GM18502 (cell line): ENCODE measurements around the gene ANKMY1.
"Not testable (repeated sequence)": the region's sequence is repeated elsewhere in the genome, so short reads cannot be mapped to it uniquely, and the experiment has no call there.

Experiments used
- ATAC-seq: cut with Tn5 transposase; IDR thresholded peaks from one replicate; pipeline ENCODE4 v1.9.1; 2021; ENCODE audit warnings: mild to moderate bottlenecking; ENCODE audit not compliant: unreplicated experiment, poor library complexity

ANKMY1 gene

GRCh38 chr2:240509667-240510512 lies 47.9 kb downstream of the ANKMY1 start:
- ATAC-seq: no peak

DNA sequence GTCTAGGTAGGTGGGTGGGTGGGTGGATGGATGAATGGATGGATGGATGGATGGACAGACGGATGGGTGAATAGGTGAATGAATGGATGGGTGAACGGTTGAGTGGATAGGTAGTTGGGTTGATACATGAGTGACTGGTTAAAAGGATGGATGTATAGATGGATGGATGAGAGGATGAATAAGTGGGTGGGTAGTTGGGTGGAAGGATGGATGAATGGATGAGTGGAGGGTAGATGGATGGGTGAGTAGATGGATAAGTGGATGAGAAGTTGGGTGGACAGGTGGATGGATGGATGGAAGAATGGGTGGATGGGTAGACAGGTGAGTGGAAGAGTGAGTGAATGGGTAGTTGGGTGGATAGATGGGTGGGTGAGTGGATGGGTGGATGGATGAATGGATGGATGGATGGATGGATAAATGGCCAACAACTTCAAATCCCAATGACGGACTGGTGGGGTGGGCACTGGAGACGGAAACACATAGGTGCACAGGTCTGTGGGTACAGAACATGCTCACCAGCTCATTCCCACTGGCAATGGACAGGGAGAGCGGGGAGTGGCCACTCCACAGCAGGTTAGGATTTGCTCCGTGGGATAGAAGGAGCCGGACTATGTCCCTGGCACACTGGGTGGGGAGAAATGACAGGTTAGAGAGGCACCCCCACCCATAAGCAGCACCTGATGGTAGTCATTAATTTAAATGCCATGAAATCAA lies 48.8 kb downstream of the ANKMY1 start:
- ATAC-seq: no peak

DNA sequence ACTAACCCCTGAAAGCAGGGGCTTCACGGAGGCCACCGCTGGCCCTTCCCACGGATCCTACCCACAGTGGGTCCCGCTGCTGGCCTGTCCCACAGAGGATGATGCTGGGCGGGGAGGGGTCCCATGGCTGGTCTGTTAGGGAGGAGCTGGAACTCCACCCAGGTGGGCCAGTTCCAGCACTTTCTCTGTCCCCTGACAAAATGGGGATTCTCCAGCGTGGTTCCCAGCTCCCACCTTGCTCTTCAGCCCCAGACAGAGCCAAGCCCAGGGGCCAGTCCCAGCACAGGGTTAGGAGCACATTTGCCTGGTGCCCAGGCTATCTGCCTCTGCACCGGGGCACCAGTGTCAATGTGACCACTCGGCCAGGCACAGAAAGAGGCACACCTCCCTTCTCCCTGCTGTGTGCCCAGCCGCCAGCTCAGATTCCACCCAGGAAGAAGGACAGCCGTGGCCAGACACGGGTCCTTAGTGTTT lies 50.0 kb downstream of the ANKMY1 start:
- ATAC-seq: no peak

DNA sequence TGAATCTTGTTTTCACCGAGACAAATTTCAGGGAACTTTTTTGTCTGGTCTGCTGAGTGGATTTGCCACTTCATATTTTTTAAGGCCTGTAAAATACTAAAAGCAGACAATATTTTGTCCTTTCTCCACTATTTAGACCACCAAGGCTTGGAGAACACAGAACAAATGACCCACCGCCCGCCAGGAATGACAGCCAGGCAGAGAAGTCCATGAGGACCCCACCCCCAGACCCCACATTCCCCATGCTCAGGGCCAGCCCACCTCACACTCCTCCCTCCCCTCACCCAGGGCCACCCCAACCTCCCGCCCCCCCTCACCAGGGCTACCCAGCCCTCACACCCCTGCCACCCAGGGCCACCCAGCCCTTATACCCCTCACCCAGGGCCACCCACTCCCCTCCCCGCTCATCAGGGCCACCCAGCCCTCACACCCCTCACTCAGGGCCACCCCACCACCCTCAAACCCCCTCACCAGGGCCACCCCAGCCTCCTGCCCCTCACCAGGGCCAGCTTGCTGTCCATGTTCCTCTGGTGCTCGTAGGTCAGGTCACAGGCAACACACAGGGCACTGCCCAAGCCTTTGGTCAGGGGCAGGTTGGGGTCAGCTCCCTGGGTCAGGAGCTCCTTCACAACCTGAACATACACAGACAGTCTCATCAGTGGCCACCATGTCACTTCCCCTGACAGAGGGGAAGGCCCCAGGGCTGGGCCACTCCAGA lies 50.6 kb downstream of the ANKMY1 start:
- ATAC-seq: no peak

DNA sequence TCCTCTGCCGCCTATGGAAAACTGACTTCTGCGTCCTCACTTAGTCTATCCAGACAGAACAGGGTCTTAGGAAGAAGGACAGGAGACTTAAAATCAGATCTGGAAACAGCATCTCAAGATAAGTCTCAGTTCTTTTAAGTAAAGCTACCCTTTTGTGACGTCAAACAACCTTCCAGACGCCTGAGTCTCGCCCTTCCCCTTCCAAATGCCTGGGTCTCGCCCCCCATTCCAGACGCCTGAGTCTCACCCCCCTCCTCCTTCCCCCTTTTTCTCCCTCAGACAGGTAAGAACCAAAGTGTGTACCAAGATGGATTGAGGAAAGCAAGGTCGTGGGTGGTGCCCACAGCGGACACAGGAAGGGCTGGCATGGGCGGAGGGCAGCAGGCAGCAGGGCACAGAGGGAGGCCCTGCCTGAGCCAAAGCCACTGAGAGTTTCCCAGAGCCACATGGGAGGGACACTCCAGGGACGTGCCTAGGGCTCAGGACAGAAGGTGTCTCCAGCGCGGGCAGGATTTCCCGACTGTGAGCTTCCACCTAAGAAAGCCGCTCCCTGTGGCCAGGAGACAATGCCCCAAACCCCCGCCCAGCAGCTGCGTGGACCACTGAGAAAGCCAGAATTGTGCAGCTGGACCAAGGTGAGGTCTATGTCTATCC lies 51.3 kb downstream of the ANKMY1 start:
- no peak for ATAC-seq

- no peak for ATAC-seq
Measured at GRCh38 chr2:240505910-240506309, 51.9 kb downstream of the ANKMY1 start.

DNA sequence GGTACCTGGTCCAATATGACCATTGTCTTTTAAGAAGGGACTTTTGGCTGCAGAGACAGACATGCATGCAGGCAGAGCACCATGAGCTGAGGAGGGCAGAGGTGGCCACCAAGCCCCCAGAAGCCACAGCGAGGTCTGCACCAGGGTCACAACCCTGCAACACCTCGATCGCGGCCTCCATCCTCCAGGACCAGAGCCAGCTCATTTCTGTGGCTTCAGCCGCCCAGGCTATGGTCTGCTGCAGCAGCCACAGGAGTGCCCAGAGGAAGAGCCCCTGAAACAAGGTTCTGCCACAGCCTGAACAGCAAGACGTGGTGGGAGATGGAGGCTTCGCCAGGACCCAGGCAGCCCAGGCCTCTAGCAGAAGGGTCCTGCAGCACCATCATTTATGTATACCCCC lies 53.9 kb downstream of the ANKMY1 start:
- no peak for ATAC-seq

GRCh38 chr2:240503375-240503774 lies 54.4 kb downstream of the ANKMY1 start:
- no peak for ATAC-seq

GRCh38 chr2:240502430-240503121 lies 55.2 kb downstream of the ANKMY1 start:
- no peak for ATAC-seq

DNA sequence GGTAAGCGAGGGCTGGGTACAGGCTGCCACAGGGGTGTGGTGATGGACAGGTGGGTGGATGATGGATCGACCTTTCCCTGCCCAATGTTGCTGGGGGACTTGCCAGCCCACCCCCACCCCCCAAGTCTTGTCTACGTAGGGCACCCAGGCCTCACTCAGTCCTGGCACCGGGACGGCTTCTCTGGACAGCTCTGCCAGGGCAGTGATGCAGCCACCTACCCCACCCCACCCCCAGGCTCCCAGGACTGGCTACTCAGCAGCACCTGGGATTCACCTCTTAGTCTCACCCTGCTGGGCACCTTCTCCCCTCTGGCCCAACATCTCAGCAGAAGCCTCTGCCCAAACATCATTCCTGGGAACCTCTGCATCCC lies 55.7 kb downstream of the ANKMY1 start:
- no peak for ATAC-seq

DNA sequence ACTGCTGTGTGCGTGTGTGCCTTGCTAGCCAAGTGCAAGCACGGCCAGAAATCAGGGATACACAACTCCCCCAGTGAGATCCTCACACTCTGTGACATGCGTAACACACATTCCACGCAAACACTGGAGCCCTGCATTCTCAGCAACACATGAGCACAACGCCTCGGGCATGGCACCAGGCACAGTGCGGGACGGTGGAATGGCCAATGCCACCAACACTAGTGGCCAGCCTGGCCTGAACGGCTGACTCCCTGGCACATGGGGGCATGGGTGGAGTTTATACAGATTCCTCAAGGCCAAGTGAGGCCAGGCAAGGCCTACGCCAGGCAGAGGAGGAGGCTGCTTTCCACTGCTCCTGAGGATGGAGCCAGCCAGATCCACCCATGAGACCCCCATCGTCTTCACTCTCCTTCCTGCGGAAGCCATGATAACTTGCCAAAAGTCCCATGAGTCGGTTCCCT lies 56.2 kb downstream of the ANKMY1 start:
- no peak for ATAC-seq

DNA sequence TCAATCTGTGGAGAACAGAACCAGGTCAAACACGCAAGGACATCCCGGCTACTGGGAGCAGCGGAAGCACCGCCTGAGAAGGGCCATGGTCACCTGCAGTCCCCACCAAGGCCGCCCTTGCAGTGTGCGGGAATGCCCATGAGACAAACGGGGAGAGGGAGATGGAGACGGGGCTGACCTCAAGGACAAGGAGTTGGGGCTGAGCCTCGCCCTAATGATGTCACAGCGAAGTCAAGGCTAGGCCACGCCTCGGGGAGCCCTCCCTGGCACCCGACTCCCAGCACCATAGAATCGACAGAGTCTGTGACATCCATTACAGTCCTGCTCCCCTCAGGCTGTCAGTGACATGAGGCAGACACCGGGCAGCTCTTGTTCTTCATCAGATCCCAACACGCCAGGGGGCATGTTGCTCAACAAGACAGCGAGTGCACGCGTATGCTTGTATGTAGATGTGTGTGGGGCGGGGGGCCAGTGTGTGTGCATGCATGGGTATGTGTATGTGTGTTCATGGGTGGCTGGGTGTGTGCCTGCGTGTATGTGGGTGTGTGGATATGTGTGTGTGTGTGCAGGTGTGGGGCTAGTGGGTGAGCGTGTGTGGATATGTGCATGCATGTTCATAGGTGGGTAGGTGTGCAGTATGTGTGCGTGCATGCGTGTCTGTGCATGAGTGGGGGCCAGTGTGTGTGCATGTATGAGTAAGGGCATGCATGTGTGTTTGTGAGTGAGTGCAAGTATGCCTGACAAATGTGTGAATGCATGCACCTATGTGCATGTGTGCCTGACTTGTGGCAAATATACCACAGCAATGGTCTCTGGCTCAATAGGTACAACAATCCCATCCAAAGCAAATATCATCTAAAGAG lies 57.0 kb downstream of the ANKMY1 start:
- ATAC-seq: no peak

DNA sequence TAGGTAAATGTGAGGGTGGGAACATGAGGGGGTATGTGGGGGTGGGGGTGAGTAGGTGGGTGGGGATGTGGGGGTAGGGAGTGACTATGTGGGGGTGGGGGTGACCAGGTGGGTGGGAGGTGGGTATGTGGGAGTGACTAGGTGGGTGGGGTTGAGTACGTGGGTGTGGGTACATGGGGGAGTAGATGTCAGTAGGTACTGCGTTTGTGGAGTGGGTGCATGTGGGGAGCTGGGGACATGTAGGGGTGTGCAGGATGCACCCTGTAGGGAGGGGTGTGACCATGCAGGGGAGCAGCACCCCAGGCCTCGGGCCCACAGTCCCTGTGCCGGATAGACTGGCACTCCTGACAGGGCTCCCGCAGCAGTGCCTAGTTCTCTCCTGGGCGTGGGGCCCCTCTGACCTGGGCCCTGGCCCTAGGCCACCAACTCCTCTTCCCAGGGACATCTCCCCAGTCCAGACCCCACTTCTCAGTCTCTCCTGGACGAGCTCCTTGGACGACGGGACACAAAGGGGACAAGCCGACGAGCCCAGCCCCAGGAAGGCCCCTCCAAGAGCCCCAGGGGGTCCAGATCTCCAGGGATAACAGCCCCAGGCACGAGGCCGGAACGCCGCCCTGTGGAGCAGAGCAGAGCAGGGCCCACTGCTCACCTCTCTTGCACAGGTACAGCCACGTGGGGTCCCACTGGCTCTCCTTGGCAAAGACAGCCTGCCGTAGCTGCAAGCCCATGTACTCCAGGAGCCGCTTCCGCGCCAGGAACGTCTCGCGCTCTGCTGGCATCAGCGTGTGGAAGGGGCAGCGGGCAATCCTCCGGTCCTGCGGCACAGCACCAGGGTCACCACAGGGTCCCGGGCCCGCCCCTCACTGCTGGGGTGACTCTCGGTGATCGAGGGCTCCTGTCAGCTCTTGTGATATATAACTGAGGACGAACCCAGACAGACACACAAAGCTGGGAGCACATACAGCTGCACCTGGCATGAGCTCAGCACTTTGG lies 58.2 kb downstream of the ANKMY1 start:
- no peak for ATAC-seq

DNA sequence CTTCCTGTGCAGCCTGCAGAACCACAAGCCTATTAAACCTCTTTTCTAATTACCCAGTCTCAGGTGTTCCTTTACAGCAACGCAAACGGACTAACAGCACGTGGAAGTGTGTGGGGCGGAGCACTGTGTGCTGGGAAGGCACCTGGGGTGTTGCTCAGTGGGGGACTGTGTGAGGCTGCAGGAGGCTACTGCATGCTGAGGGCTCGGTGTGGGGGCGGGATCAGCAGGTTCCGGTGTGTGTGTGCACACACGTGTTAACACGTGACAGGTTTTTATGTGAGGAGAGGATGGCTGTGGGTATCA lies 58.9 kb downstream of the ANKMY1 start:
- ATAC-seq: no peak

DNA sequence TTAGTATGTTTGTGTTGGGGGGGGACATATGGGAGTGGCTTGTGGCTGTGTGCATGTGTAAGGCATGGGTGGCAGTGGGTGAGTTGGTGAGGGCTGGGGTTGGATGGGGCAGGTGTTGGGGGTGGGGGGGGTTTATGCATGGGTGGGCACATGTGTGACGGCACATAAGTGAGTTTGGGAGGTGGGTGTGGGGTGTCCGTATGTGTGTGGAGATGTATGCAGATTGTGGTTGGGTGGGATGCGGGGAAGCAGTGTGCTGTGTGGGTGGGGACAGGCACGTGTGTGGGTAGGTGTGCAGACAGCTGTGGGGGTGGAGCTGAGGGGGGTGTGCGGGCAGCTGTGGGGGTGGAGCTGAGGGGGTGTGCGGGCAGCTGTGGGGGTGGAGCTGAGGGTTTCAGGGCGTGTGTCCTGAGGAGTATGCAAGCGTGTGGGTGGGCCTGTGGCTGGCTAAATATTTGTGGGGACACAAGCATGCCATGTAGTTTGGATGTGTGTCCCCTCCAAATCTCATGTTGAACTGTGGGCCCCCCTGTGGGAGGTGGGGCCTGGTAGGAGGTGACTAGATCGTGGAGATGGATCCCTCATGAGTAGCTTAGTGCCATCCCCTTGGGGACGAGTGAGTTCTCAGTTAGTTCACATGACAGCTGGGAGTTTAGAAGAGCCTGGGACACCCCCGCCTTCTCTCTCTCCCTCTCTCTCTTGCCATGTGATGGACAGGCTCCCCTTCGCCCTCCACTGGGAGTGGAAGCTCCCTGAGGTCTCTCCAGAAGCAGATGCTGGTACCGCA lies 59.4 kb downstream of the ANKMY1 start:
- ATAC-seq: no peak

DNA sequence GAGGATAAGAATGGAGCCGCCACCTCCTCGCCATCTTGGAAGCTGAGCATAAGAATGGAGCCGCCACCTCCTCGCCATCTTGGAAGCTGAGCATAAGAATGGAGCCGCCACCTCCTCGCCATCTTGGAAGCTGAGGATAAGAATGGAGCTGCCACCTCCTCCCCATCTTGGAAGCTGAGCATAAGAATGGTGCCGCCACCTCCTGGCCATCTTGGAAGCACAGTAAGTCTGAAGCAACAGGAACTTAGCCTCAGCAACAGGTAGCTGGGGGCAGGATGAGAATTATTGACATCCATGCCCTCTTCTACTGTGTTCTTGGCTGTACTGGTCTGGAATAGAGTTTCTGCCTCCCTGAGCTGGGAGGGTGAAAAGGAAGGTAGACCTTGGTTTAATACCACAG lies 60.7 kb downstream of the ANKMY1 start:
- not testable (repeated sequence) for ATAC-seq

DNA sequence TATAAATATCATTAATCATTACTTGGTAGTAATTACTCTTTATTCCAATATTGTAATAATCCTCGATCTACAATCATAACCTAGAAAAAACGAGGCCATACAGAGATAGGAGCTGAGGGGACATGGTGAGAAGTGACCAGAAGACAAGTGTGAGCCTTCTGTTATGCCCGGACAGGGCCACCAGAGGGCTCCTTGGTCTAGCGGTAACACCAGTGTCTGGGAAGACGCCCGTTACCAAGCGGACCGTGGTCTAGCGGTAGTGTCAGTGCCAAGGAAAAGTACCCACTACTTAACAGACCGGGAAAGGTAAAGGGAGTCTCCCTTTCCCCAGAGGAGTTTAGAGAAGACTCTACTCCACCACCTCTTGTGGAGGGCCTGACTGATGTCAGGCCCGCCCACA lies 62.8 kb downstream of the ANKMY1 start:
- not testable (repeated sequence) for ATAC-seq
